GM21447 (cell line): ENCODE data around the gene PPP1R15A.
"Not testable (repeated sequence)": the region's sequence is repeated elsewhere in the genome, so short reads cannot be mapped to it uniquely, and the experiment has no call there.

Source experiments
- ATAC-seq: cut with Tn5 transposase; IDR thresholded peaks from one replicate; pipeline ENCODE4 v1.9.1; 2021; ENCODE audit not compliant: unreplicated experiment

The PPP1R15A gene

DNA sequence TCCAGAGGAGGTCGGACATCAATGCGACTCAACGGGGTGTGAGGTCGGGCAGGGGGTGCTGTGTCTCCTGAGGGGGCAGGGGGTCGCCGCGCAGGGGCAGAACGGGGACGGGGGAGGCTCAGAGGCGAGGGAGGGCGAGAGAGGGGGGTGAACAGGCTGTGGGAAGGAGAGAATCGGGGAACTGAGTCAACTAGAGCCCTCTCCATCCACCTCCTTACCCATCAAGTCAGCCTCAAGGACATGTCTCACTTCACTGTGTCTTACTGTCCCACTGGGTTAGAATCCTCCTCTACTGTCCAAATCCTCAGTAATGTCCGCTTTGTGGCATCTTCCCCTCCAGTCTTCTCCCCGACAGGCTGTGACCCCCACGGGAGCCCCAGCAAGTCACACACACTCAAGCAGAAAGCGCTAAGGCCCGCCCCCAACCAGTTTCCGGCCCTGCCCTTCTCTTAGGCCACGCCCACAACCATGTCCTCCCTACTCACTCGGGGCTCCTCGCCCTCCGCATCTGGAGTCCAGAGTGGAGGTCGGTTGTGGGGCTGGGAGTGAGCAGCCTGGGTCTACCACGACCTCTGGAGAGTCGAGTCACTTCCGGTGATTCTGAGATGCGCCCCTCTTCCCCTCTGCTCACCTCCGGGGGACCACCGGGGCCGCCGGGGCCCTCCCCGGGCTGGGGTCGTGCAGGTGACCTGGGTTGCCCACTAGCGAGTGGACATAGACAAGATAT lies 13.1 kb upstream of the PPP1R15A start:
- ATAC-seq, result no peak

DNA sequence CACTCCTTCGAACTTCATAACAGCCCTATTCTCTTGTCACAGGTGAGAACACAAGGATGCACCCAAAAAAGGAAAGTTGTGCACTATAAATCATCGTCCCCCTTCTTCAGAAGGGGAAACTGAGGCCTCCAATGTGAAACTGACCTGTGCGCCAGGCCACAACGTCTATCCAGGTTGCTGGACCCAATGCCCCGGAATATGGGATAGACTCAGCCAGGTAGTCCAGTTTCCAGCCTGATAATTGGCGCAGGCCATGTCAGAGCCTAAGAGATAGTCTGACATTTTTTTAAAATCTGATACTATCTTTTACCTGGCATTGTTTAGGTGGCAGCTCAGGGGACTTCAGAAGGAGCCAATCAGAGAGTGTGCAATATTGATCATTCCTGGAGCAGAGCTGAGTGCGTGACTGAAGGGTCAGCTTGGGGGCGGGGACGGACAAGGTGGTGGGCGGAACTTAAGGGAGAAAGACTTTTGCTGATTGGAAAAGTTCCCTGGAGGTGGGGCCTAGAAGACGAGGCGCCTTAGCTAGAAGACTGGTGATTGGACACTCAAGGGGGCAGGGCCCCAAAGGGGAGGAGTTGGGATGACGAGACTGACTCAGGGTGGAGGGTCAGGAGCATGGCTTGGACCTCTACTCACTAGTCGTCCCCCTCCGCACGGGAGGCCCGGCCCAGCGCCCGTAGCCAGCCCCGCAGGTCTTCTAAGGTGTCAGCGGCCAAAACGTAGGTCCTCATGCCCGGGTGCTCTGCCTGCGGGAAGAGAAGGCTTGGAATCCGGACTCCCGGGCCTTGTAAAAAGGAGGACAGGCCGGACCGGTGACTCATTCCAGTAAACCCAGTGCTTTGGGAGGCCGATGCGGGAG lies 12.3 kb upstream of the PPP1R15A start:
- no peak for ATAC-seq

DNA sequence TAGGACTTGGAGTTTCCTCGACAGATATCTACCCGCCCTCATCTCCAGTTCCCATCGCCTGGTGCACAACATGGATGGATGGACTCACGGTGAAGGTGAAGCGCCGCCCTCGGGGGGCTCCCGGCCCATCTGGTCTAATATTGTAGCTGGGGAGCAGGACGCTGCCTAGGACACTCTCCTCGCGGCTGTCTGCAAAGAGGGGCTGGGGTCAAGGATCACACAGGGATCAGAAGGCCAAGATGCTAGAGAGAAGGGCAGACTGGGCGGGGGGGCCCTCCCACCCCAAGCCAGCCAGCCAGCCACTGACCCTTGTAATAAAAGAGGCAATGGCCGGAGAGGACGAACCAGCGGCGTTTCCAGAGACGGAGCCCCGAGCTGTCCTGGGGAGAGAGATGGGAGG lies 10.9 kb upstream of the PPP1R15A start:
- no peak for ATAC-seq

DNA sequence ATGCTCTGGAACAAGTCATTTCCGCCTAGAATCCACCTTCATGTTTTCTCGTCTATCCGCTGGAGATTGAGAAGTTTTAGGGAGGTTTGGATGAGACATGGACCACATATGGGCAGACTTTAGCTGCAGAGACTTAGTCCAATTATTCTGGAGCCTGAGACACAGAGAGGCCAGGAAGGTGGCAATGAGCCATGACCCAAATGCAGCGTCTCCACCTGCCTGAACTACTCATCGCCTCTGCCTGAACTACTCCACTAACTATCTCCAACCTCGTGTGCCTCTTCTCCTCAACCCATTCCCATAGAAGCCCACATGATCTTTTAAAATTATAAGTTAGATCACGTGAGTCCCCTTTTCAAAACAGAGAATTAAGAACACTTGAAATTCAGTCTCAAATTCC lies 9.4 kb upstream of the PPP1R15A start:
- no peak for ATAC-seq

DNA sequence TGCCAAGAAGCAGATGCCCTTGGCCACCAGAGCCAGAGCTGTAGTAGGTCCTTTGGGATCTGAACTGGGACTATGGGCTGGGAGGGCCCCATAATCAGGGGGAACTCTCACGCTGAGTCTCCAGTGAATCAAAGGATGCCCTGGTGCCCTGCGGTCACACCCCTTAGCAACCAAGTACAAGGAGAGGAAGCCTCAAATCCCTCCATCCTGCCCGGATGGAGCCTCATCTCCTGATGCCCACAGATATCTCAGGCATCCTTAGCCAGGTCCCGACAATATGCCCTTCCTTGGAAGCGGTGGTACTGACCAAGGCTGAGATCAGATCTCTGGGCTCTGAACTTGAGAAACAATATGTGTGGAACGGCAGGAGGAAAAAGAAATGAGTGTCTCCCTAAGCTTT lies 5.5 kb upstream of the PPP1R15A start:
- ATAC-seq, result no peak

DNA sequence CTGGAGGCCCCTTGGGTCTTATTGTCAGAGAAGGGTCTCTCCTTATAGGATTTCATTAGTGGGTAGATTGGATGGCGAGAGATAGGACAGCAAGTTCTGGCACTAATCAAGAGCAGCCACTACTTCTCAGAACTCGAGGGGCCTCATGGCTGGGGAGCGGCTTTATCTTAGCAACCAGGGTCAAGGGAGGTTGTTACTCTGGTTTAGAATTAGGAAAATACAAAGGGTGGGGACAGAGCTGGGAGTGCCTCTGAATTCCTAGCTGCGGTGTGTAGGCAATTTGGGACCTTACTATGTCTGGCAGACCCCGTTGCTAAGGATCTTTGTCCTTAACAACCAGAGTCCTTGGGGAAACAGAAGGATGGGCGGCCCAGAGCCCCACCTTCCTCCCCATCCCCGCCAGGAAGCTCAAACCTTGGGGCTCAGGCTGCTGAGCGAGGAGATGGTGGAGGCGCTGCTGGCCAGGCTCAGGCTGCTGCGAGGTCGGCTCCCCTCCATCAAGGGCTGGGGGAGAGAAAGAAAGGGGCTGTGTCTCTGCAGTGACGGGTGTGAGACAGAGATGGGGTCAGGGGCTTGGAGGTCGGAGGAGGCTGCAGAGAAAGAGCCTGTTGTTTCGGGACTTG lies 5.0 kb upstream of the PPP1R15A start:
- ATAC-seq, result no peak

DNA sequence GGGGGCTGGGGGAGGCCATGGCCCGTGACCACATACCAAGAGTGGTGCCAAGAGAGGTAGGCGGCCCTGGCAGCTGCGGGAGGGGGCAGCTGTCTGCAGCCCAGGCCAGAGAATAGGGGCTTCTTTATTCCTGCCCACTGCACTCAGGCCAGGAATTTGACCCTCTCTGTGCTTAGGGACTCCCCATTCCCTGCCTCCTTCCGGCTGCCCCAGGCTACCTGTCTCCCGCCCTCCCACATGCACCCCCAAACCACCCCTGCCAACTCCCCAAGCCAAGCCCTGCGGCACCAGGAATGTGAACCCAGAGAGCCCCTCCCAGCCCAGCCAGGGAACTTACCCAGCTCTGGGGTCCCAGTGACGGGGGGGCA lies 4.5 kb upstream of the PPP1R15A start:
- no peak for ATAC-seq

DNA sequence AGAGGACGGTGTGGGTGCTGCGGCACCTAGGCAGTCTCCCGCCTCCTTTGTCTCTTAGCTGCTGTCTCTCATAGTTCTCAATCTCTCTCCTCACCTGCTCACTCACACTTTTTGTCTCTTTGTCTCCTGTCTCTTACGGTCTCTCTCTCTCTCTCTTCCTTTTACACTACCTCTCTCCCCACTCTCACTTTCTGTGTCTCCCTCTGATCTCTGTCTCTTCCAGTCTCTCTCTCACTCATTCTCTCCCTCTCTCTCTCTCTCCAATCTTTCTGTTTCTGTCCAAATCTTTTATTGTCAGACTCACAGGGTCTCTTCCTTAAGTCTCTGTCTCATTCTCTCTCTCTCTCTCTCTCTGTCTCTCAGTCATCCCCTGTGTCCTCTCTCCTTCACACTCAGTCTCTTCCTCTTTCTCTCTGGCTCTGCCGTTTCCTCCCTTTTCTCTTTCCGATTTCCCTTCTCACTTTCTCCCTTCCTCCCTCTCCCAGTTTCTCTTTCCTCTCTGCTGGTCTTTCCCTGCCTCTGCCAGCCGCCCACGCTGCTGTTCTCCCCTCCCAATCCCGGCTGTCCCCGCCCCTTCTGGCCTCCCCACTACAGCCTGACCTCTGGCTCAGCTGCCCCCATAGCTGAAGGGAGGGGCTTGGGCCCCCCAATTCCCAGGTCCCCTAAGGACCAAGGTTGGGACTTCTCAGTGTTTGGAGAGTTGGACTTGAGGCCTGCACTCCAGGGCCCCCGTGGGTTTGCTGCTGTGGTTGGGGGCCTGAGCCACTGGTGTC lies 3.9 kb upstream of the PPP1R15A start, which contains the start of gene PLEKHA4:
Gene PLEKHA4 (minus strand): TSS at position 504 of the 773 bp plus-strand sequence. CDS start 997 bp downstream, outside the sequence.
- ATAC-seq, result no peak

DNA sequence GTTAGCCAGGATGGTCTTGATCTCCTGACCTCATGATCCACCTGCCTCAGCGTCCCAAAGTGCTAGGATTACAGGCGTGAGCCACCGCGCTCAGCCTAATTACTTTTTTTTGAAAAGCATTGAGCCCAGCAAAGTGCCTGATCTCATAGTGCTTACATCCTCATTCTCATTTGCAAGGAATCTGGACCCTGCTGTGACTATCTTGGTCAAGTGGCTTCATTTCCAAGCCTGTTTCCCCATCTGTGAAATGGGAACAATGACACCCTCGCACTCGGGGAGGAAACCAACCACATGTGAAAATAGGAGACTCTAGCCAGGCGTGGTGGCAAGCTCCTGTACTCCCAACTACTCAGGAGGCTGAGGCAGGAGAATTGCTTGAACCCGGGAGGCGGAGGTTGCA lies 2.2 kb upstream of the PPP1R15A start:
- no peak for ATAC-seq

DNA sequence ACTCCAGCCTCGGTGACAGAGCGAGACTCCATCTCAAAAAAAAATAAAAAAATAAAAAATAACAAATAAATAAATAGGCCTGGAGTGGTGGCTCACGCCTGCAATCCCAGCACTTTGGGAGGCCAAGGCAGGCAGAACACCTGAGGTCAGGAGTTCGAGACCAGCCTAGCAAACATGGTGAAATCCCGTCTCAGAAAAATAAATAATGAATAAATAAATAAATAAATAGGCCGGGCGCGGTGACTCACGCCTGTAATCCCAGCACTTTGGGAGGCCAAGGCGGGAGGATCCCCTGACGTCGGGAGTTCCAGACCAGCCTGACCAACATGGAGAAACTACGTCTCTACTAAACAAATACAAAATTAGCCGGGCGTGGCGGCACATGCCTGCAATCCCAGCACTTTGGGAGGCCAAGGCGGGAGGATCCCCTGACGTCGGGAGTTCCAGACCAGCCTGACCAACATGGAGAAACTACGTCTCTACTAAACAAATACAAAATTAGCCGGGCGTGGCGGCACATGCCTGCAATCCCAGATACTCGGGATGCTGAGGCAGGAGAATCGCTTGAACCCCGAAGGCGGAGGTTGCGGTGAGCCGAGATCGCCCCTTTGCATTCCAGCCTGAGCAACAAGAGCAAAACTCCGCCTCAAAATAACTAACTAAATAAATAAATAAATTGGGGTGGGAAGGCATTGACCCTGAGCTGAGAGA lies 595 bp upstream of the PPP1R15A start:
- ATAC-seq, result not testable (repeated sequence)

DNA sequence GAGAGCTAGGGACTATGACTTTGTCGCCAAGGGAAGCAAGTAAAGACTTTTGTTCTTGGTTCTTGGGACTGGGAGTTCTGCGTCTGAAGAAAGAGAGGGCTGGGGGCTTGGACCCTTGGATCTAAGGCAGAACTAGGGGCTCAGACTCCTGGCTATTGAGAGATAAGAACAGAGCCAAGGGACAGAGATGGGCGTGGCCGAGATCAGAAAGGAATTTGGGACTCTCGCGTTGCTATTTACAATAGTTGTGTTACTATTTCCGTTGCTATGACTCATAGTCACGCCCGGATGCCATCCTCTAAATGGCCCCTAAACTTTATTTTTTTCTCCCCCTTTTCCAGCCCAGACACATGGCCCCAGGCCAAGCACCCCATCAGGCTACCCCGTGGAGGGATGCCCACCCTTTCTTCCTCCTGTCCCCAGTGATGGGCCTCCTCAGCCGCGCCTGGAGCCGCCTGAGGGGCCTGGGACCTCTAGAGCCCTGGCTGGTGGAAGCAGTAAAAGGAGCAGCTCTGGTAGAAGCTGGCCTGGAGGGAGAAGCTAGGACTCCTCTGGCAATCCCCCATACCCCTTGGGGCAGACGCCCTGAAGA lies 759 bp downstream of the PPP1R15A start:
- ATAC-seq, result no peak

DNA sequence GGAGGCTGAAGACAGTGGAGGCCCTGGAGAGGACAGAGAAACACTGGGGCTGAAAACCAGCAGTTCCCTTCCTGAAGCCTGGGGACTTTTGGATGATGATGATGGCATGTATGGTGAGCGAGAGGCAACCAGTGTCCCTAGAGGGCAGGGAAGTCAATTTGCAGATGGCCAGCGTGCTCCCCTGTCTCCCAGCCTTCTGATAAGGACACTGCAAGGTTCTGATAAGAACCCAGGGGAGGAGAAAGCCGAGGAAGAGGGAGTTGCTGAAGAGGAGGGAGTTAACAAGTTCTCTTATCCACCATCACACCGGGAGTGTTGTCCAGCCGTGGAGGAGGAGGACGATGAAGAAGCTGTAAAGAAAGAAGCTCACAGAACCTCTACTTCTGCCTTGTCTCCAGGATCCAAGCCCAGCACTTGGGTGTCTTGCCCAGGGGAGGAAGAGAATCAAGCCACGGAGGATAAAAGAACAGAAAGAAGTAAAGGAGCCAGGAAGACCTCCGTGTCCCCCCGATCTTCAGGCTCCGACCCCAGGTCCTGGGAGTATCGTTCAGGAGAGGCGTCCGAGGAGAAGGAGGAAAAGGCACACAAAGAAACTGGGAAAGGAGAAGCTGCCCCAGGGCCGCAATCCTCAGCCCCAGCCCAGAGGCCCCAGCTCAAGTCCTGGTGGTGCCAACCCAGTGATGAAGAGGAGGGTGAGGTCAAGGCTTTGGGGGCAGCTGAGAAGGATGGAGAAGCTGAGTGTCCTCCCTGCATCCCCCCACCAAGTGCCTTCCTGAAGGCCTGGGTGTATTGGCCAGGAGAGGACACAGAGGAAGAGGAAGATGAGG lies 1.5 kb downstream of the PPP1R15A start:
- ATAC-seq, result no peak

DNA sequence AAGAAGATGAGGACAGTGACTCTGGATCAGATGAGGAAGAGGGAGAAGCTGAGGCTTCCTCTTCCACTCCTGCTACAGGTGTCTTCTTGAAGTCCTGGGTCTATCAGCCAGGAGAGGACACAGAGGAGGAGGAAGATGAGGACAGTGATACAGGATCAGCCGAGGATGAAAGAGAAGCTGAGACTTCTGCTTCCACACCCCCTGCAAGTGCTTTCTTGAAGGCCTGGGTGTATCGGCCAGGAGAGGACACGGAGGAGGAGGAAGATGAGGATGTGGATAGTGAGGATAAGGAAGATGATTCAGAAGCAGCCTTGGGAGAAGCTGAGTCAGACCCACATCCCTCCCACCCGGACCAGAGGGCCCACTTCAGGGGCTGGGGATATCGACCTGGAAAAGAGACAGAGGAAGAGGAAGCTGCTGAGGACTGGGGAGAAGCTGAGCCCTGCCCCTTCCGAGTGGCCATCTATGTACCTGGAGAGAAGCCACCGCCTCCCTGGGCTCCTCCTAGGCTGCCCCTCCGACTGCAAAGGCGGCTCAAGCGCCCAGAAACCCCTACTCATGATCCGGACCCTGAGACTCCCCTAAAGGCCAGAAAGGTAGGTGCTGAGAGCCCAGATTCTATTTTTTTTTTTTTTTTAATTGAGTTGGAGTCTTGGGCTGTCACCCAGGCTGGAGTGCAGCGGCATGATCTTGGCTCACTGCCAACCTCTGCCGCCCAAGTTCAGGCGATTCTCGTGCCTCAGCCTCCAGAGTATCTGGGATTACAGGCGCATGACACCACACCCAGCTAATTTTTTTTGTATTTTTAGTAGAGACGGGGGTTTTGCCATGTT lies 2.3 kb downstream of the PPP1R15A start:
- no peak for ATAC-seq

DNA sequence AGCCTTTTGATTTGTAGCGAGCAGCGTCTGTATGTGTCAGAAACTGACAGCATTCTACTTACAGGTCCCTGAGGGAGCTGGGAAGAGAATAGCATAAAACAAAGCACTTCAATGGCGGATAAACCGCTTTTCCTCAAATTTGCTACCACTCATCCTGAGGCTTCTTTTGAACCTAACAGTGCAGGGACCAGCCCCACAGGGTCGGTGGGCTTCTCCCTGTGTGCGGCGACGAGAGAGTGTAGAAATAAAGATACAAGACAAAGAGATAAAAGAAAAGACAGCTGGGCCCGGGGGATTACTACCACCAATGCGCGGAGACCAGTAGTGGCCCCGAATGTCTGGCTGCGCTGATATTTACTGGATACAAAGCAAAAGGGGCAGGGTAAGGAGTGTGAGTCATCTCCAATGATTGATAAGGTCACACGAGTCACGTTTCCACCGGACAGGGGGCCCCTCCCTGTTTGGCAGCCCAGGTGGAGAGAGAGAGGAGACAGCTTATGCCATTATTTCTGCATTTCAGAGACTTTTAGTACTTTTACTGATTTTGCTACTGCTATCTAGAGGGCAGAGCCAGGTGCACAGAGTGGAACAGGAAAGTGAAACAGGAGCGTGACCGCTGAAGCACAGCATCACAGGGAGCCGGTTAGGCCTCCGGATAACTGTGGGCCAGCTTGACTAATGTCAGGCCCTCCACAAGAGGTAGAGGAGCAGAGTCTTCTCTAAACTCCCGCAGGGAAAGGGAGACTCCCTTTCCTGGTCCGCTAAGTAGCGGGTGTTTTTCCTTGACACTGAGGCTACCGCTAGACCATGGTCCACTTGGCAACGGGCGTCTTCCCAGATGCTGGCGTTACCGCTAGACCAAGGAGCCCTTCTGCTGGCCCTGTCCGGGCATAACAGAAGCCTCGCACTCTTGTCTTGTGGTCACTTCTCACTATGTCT lies 4.1 kb downstream of the PPP1R15A start:
- not testable (repeated sequence) for ATAC-seq

DNA sequence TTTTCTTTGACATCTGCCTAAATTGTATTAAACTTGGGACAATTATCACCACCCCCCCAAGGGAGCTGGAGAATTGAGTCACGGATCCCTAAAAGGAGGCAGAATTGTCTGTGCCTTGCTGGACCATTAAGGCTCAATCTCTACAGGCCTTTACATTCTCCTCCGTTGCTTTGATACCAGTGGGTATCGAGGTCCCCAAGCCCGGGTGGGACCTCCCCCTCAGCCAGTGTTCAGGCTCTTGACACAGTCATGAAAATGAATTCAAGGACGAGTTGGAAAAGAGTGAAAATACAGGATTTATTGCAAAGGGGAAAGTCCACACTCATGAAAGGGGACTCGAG lies 5.6 kb downstream of the PPP1R15A start:
- no peak for ATAC-seq

DNA sequence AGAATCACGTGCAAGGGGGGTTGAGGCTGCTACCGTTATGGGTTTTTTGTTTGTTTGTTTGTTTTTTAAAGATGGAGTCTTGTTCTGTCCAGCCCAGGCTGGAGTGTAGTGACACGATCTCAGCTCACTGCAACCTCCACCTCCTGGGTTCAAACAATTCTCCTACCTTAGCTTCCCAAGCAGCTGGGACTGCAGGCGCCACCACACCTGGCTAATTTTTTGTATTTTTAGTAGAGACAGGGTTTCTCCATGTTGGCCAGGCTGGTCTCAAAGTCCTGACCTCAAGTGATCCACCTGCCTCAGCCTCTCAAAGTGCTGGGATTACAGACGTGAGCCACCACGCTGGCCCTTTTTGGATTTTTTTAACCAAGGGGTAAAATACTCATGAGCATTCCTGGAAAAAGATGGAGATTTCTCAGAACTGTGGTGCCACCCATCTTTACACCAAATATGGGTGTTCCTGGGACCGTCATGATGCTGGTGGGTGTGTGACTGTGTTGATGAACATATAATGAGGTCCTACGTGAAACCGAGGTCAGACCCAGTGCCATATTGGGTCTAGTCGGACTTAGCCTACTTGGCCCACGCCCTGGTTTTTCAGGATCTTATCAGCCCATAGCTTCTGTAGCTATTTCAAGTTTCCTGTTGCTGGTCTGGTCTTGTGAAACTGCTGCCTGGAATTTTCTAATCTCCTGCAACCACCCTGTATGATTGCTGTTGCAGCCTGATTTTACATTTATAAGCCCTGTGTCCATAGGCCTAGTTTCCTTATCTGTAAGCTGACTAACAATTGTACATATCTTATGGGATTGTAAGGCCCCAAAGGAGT lies 6.2 kb downstream of the PPP1R15A start:
- no peak for ATAC-seq
